ENCODE measurements around the gene PODXL2.

The PODXL2 gene

DNA sequence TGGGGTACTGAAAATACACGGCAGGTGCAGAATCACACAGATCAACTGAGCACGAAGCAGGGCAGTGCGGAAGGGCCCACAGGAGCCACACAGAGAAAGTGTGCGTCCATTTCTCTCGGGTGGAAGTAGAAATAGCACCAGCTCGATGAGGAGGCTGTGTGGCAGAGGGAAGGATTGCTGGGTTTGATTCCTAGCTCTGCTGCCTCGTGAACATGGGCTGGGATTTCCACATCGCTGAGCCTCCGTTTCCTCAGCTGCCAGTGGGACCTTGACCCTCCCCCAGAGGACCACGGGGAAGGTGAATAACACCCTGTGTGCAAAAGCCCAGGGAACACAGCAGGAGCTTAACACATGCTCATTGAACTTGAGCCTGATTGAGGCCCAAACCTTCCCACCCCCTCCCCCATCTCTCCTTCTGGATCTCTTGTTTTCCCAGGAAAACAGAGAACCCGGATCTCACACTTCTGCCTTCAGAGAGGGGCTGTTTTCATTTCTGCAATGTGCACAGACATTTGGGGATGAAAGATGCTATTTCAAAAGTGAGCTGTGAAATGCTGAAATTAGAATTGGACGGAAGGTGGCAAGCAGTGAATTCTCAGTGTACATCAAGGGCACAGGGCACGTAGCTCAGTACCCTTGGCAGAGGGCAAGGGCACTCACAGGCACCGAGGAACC lies 82.2 kb downstream of the PODXL2 start:
- no peak for DNase-seq

DNA sequence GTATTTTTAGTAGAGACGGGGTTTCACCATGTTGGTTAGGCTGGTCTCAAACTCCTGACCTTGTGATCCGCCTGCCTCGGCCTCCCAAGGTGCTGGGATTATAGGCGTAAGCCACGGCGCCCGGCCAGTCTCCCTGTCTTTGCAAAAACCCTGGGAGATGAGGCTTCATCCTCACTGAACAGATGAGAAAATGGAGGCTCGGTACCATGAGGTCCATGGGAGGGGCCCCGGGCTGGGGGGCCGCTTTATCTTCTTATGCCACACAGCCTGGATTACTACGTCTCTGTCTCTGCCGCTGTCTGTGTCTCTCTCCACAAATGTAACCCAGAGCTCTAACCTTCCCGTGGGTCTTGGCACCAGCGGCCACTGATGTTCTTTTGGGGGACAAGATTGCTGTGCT lies 82.9 kb downstream of the PODXL2 start:
- DNase-seq = no peak

DNA sequence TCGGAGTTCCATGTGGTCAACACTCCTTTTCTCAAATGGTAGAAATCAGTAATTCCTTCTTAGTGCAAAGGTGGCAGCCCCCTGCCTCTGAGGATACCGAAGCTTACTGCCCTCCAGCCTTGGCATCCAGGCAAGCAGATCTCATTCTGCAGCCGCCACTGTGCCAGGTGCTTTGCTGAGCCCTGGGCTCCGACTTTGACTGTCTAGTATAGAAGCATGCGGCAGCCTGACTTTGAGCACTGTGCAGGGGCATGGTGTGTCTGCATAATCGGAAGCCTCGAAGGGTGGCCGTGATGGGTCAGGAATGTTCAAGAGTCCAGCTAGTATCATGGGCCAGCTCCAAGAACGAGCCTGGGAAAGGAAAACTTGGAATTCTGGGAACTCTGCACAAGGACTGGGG lies 83.5 kb downstream of the PODXL2 start:
- DNase-seq = no peak

DNA sequence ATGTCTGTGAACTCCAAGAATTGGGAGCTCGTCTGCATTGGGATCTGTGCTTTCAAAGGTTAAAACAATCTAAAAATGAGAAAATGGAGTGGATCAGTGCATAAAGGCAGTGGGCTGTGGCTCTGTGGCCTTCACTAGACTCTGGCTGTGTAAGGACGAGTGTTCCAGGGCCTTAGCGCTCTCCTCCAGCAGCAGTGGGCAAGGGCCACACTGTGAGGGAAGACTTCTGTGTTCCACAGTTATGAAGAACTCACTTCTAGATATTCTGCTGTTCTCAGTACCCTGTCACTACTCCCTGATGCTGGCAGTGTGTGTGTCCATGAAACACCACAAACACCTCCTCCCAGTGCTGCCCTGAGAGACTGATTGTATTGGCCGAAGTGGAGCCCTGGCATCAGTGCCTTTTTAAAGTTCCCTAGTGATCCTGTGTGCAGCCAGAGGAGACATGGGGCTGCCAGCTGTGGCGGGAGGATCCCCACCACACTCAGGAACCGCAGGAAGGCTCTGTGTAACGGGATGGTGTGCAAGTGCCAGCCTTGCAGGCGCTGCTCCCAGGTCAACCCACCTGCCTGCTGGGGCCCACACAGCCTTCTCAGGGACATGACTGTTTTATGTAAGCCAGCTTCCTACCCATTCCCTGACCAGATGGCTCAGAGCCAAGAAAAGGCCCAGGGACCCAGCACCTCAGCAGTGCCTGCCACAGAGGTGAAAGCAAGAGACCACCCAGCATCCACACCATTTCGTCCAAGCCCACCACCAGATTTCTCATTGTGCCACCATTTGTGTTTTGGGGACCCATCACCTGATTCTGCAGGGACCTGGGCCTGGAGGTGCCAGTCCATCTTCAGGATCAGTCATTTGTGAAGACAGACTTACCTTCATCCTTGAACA lies 84.1 kb downstream of the PODXL2 start:
- DNase-seq = no peak

DNA sequence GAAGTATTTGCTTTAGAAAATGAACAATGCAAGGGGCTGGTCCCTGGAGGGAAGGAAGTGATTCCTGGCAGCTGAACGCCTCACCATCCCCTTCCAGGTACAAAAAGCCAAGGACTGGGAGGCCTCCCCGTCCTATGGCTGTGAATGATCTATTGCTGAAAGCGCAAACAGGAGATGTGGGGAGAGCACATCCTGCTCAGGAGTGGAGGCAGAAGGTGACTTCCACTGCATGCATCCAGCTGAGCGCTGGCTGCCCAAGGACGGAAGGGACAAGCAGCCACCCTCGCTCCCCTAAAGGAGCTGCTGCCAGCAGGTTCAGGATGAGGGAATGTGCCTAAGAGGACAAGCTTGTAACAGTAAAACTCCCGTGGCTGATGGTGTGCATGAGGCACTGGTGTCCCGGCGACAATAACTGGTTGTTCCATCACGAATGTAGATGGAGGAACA lies 85.2 kb downstream of the PODXL2 start:
- no peak for DNase-seq

DNA sequence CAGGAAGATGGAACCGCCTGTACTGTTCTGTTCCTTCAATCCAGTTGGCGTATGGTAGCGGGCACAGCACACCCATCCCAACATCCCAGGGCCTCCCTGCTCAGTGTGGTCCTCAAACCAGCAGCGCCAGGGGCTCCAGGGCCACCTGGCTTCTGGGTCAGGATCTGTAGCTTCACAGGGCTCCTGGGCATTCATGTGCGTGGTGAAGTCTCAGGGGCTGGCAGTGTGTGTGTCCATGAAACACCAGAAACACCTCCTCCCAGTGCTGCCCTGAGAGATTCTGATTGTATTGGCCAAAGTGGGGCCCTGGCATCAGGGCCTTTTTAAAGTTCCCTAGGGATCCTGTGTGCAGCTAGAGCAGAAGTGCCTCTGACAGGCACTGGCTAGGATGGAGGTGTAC lies 85.9 kb downstream of the PODXL2 start:
- no peak for DNase-seq

DNA sequence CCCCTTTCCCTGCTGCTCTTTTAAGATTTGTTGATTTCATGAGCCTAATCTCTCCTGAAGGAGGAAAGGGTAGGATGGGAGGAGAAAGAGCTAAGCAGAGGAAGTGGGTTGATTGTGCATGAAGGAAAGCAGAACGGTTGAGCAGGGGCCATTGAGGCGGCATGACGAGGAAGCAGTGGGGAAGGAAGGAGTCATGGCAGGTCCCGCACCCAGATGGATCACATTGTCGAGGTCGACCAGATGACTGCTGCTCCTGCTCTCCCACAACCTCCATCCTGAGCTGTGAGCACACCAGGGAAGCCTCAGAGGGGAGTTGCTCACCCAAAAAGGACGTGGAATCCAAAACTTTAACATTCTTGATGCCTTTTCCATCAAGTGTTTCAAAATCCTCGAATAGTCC lies 86.5 kb downstream of the PODXL2 start:
- DNase-seq = no peak

DNA sequence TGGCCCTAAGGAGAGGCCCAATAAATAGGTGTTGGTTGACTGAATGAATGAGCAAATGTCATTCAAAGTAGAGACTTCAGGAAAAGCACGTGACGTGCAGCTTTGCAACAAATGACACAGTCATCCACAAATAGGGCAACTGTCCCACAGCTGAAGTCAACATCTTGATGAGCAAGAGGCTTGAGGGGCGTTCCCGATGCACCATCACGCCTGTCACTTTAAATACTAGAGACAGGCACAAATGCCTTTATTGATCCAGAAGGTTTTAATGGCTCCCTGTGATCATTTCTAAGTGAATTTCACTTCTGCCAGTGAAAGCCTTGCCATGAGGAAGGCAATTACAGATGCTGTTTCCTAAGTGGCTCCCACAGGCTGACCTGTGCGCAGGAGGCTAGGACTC lies 87.4 kb downstream of the PODXL2 start:
- no peak for DNase-seq

DNA sequence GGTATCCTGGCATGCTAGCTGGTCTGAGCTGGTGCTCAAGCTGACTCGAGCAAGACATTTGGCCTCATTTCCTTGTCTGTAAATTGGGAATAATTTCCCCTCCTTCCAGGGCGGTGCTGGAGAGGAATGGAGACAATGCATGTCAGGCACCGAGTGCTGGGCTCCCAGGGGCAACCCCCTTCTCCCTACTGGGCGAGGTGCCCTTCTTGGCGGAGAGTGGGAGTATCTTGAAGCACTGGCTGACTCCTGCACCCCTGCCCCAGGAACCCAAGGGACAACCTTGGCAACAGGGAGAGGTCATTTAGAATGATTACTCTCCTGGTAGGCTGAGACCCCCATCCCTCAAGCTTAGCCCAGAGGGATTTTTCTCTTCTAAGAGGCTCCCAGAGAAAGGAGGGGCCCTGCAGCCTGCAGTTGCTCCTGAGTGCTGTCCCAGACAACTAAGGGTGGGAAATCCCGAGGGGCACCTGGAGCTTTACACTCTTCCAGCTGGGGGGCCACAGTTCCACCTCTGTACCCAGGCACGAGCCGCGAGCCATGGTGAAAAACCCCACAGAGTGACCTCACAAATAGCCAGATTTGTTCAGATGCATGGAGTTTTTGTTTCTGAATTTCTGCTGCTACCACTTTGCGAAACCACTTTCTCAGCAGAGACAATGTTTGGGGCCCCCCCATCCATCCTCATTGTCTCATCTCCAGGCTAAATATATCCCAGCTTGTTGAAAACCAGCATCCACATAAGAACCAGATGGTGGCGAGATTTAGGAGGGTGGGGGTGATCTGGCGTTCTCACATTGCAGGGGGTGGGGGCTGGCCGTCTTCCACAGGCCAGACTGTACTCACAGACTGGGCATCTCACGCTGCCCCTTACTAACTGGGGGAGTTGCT lies 88.6 kb downstream of the PODXL2 start:
- DNase-seq = no peak

DNA sequence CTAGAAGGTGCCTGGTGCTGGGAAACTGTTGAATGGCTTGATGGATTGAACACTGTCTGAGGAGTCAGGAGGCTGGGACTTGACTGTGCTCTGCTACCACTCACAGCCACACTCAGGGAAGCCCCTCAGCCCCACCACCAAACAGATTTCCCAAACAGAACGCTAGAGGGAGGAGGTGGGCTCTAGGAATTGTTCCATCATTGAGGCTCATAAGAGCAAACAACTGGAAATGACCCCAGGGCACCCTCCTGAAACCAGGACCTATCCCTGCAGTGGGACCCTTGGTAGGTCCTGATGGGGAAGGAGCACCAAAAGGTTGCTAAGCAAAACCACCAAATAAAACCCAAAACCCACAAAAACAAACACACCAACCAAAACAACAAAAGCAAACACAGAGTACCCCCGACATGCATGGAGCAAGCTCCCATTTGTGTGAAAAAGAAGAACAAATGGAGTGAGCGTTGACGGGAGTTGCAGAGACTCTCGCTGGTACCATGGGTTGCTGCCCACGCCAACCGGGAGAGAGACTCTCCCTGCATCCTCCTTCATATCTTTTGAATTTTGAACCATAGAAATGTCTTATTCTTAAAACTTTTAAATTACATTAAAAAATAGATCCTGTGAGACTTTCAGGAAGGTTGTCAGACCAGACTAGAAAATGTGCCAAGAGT lies 89.4 kb downstream of the PODXL2 start:
- DNase-seq = no peak

DNA sequence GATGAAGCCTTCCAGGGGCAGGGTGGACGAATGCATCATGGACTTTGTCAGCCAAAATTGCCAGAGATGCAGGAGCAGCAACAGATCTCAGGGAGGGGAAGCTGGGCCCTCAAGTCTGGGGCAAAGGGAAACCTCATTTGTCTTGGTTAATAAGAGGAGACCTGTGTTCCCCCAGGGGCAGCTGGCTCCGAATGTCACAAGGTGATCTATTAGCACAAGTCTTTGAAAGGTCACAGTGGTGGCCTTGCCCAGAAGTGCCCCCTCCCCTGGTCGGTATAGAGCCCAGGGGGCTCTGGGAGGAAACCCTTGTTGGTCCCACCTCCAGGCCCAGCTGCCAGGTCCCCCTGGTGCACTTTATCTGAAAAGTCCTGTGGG lies 89.9 kb downstream of the PODXL2 start:
- no peak for DNase-seq

DNA sequence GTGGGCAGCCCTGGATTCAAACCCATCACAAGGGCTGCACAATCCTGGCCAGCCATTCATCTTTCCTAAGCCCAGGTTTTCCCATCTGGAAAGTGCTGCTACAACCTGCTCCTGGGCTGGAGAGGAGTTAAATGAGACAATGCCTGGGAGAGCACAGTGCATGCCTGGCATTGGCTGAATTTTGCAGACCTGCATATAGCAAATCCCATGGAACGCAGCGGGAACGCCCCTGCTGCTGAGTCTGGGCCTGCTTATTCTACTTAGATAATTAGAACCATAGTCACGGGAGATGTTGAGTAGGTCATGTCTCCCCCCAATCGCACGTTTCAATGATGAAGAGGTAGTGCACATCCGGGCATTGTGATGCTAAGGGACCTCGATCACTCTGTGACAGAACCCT lies 90.4 kb downstream of the PODXL2 start:
- no peak for DNase-seq

DNA sequence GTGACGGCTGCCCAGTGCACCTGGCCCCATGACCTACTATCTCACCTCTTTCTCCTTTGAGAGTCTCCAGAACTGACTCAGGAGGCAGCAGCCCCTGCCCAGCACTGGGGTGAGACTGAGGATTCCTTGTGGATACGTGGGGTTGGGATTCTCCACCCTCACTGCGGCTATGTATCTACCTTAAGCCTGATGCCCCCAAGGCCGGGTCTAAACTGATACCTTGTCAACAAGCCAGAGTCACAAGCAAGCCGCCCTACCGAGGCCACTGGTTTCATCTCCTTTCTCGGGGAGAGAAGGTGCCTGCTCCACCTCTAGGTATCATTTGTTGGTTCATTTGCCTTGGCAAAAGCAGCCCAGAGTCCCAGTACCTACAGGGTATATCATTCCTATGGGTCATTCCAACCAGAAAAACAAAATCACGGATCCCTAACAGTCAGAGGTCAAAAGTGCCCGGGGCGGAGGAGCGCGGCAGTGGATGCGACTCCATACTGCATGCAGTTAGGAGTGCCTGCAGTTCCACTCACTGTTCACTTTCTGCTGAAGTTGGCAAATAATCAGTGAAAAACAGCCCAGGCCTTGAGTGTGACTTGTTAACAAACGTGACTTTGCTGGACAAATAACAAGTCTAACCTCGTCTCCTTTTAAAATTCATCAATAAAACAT lies 91.3 kb downstream of the PODXL2 start:
- DNase-seq = no peak

DNA sequence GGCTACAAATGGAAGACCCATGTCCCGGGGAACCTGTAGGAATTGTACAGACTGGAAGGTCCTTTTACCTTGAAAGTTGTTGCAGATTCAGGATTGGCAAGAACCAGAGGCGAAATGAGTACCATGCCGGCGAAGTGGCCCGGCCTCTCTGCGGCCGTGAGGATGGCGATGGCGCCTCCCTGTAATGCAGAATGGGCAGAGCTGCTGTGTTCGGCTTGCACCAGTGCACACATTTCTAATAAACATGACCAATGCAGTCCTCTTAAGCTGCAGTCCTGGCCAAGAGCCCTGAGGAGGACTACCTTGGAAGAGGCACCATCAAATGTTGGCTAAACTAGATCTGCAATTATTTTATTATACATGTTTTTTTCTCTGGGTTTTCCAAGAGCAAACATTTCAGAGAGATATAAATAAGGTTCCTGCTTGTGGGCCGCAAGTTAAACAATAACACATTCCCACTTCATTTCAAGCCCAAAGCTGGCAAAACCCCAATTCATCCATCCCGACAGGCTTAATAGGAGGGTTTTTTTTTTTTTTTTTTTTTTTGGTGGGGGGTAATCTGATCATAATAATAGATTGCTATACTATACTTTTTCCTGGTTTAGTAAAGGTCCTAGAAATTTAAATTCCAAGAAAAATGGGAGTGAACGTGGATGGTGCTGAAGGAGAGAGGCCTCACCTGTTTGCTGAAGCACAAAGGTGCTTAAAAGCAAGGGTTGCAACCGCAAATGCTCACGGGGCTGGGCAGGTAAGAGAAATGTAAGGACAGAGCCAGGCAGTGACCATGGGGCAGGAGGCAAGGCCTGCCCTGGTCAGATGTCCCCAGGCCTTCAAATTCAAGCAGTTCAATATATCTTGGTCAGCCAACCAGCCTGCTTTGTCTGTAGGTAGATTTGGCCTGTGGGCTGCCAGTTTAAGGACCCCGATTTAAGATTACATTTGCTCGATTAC lies 92.3 kb downstream of the PODXL2 start:
- DNase-seq = no peak

DNA sequence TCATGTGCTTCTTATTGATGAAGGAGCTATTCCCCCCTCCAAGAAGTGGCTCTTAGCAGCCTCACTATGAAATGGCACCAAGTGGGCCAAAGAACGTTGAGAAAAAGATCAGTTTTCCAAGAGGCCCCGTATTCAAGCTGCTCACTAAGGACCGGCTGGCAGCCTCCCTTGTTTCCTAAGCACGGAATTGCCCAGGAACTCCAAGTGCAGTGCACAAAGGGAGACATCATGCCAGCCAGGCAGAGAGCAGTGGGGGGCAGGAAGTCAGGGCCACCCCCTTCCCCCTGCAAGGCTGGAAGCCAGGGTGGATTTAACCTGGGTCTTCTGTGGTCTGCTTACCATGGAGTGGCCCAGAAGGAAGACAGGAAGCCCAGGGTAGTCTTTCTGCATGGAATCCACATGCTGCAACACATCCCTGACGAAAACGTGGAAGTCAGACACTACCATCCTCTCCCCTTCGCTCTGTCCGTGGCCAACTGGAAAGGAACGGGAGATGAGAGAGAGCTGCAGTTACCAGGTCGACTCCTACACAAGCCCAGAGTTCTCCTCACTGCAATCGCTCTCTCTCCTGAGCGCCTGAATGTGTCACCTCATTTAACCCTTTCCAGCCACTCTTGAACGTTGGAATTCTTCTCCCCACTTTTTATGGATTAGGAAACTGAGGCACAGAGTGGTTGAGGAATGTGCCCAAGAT lies 93.3 kb downstream of the PODXL2 start:
- DNase-seq = no peak
